ENCODE data around the gene HOXB3. TPM values are rescaled to one million over a fixed set of nuclear protein-coding genes. Genes with fewer than 3 reads are reported as not detected.

Gene HOXB3
- total RNA-seq, 1 donor from 2014 or later = not detected

DNA sequence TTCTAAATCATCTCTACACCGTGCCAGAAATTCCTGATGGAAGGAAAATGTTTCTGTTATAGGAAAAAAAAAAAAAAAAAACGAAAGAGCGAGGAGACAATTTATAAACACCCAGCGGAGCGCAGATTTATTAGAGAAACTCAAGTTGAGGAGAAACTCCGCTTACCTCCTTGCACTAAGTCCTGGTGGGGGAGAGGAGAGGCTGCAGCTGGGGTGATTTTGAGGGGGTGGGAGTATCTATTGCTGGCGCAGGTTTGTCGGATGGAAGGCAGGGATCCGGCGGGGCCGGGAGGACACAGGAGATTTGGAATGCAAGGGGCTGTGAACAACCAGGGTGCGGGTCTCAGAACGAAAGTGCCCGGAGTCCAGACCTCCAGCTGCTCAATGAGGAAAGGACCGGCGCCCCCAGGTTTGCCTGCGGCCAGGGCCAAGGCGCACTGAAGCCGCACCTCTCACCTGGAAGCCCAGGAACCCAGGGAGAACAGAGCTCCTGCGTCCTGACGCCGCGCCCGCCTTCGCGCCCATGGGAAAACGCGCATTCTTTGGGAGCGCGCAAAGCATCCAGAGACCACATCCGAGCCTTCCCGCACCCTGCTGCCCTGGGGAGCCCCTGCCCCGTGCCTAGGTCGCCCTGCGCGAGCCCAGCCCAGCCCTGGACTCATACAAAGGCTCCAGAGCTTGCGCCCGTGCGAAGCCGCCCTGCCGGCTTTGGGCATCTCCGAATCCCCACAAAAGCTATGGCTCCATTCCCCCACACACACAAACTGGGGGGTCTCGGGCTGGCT, 27.6 kb upstream of the HOXB3 start:
- no peak overlapping the region for H3K27ac Mint-ChIP-seq
- no peaks in the 10 kb centered on the region for H3K4me1 ChIP-seq
- H3K27me3 ChIP-seq = peaks cover 100% of the 10 kb centered on the region
- H3F3A ChIP-seq (ENCODE audit: low read depth) = peaks cover 2% of the 10 kb centered on the region
- H3K27ac ChIP-seq = no peak overlapping the region
- H3K9me3 ChIP-seq (ENCODE audit: low read depth) = no peaks in the 10 kb centered on the region
- H3K9me3 Mint-ChIP-seq = peaks cover 10% of the 10 kb centered on the region
- no peak overlapping the region for H3K4me3 Mint-ChIP-seq
- H3K27me3 Mint-ChIP-seq (ENCODE audit: insufficient read depth, low read depth) = peaks cover 95% of the 10 kb centered on the region
- no peak overlapping the region for H3K4me2 ChIP-seq
- H4K20me1 ChIP-seq (ENCODE audit: low read depth) = peaks cover 98% of the 10 kb centered on the region
- H3K4me1 Mint-ChIP-seq = peaks cover 3% of the 10 kb centered on the region
- H3K4me3 ChIP-seq = no peak overlapping the region
- no peaks in the 10 kb centered on the region for H3K36me3 Mint-ChIP-seq
- H3K36me3 ChIP-seq = no peaks in the 10 kb centered on the region
- no peak for TF ChIP-seq EZH2phosphoT487 (IDR thresholded peaks at IDR 0.05)
- TF ChIP-seq EZH2 (IDR thresholded peaks at IDR 0.05) = no peak
- TF ChIP-seq, protein P1, sequence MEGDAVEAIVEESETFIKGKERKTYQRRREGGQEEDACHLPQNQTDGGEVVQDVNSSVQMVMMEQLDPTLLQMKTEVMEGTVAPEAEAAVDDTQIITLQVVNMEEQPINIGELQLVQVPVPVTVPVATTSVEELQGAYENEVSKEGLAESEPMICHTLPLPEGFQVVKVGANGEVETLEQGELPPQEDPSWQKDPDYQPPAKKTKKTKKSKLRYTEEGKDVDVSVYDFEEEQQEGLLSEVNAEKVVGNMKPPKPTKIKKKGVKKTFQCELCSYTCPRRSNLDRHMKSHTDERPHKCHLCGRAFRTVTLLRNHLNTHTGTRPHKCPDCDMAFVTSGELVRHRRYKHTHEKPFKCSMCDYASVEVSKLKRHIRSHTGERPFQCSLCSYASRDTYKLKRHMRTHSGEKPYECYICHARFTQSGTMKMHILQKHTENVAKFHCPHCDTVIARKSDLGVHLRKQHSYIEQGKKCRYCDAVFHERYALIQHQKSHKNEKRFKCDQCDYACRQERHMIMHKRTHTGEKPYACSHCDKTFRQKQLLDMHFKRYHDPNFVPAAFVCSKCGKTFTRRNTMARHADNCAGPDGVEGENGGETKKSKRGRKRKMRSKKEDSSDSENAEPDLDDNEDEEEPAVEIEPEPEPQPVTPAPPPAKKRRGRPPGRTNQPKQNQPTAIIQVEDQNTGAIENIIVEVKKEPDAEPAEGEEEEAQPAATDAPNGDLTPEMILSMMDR (IDR thresholded peaks at IDR 0.05) = no peak
- H3K79me2 ChIP-seq (ENCODE audit: low read depth) = no peaks in the 10 kb centered on the region
- H2AFZ ChIP-seq (replicated peaks) = no peak overlapping the region
- DNase-seq (ENCODE audit: low spot score) = no peak
- no peak overlapping the region for H3K9ac ChIP-seq

DNA sequence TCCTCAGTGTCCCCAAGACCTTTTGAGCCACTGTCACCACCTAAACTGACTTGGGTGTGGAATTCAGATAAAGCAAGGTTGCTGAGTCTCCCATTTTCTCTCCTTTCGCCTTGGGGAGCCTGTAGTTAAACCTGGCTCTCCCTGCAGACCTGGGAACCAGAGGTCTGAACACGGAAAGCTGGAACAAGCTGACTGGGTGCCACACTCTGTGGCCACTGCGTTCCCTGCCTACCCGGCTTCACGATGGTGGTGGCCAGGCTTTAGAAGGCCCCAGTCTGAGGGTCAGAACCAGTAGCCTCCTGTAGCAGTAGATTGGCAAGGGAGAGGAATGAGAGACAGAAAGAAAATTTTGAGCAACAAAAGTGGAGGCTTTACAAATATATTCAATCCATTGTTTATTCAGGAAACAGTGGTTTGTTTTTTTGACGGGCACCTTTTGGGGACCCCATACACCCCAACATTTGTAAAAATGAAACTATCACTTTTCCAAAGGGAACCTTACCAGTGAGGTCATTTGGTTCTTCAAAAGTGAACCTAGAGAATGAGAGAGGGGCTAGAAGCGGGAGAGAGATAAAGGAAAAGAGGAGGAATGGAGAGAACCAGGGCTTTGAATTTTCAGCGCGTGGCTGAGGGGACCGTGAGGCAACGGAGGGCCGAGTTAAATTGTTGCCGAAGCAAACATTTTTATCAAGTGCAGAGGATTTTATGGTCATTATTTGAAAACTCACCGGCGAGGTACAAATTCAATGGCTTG, 26.9 kb upstream of the HOXB3 start:
- H3K79me2 ChIP-seq (ENCODE audit: low read depth) = no peaks in the 10 kb centered on the region
- no peaks in the 10 kb centered on the region for H3K36me3 ChIP-seq
- H4K20me1 ChIP-seq (ENCODE audit: low read depth) = peaks cover 98% of the 10 kb centered on the region
- Mint-ChIP-seq H3K36me3 (no peaks in the 10 kb centered on the region), H3K4me3 (no peak overlapping the region), H3K9me3 (peaks cover 6% of the 10 kb centered on the region), H3K4me1 (peaks cover 7% of the 10 kb centered on the region), H3K27me3 (ENCODE audit: insufficient read depth, low read depth) (peaks cover 93% of the 10 kb centered on the region), H3K27ac (no peak overlapping the region)
- H3K4me1 ChIP-seq = no peaks in the 10 kb centered on the region
- no peak overlapping the region for H2AFZ ChIP-seq (replicated peaks)
- H3K4me3 ChIP-seq = no peak overlapping the region
- no peak overlapping the region for H3K27ac ChIP-seq
- TF ChIP-seq EZH2 (IDR thresholded peaks at IDR 0.05) (no peak), EZH2phosphoT487 (IDR thresholded peaks at IDR 0.05) (peak; percentile 2)
- TF ChIP-seq, protein P1 (IDR thresholded peaks at IDR 0.05) = no peak
- peaks cover 9% of the 10 kb centered on the region for H3F3A ChIP-seq (ENCODE audit: low read depth)
- no peak overlapping the region for H3K4me2 ChIP-seq
- H3K27me3 ChIP-seq = peaks cover 100% of the 10 kb centered on the region
- no peak overlapping the region for H3K9ac ChIP-seq
- no peaks in the 10 kb centered on the region for H3K9me3 ChIP-seq (ENCODE audit: low read depth)
- no peak for DNase-seq (ENCODE audit: low spot score)

DNA sequence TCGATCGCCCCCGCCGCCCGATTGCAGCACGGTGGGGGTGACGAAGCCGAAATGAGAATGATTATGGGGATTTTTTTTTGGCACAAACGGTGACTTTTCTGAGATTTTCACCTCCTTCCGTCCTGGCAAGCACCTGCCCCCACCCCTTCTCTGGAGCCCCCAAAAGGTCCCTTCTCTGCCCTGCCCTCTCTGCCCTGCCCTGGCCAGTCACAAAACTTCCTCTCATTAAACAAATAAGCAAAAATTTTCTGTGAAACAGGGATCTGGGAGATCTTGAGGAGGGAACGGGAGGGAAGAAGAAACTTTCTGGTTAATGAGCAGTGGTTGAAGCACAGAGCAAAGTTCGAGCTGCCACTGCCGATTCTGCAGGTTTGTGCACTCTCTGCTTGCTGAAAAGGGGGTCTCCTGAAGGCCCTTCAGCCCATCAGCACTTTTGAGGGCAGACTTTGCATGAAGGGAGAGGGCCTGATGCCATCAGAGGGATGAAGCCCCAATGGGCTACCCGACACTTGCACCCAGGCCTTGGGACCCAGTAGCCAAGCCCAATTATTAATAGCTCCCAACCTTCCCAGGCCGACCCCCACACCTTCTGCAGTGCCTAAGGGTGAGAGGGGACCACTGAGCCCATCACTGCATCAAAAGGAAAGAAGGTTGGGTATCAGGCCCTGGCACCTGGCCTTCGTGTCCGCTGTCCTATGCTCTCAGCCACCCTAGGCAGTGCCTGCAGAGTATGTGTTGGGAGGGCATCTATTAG, 26.1 kb upstream of the HOXB3 start:
- Histone ChIP-seq H3F3A (ENCODE audit: low read depth) (peaks cover 9% of the 10 kb centered on the region), H3K4me2 (no peak overlapping the region), H3K27me3 (peaks cover 100% of the 10 kb centered on the region), H3K9me3 (ENCODE audit: low read depth) (no peaks in the 10 kb centered on the region), H3K79me2 (ENCODE audit: low read depth) (no peaks in the 10 kb centered on the region), H2AFZ (replicated peaks) (no peak overlapping the region), H3K4me1 (no peaks in the 10 kb centered on the region), H3K4me3 (no peak overlapping the region), H4K20me1 (ENCODE audit: low read depth) (peaks cover 98% of the 10 kb centered on the region), H3K9ac (no peak overlapping the region), H3K36me3 (no peaks in the 10 kb centered on the region), H3K27ac (no peak overlapping the region)
- no peak for DNase-seq (ENCODE audit: low spot score)
- Mint-ChIP-seq H3K36me3 (no peaks in the 10 kb centered on the region), H3K27me3 (ENCODE audit: insufficient read depth, low read depth) (peaks cover 93% of the 10 kb centered on the region), H3K27ac (no peak overlapping the region), H3K4me3 (no peak overlapping the region), H3K4me1 (peaks cover 7% of the 10 kb centered on the region), H3K9me3 (peaks cover 3% of the 10 kb centered on the region)
- TF ChIP-seq, protein P1 (IDR thresholded peaks at IDR 0.05) = no peak
- peak; percentile 30 for TF ChIP-seq EZH2 (IDR thresholded peaks at IDR 0.05)
- peak; percentile 82 for TF ChIP-seq EZH2phosphoT487 (IDR thresholded peaks at IDR 0.05)

Data from neural progenitor cell (in vitro differentiated cells).